ENCODE data around the gene EIF2S3.

Gene EIF2S3

GRCh38 chrX:24125028-24125612, 70.4 kb downstream of the EIF2S3 start:
- in situ Hi-C loops (cut with HindIII; ENCODE audit: low sequenced_read_pairs) = no loop called here

Measured in endothelial cell of hepatic sinusoid (primary cell).